Measurements from ENCODE around the gene TNPO1. TPM values are rescaled to one million over a fixed set of nuclear protein-coding genes. Genes with fewer than 3 reads are reported as not detected.

Gene TNPO1
- total and polyA plus RNA-seq, 2 of the 13 experiments (the other 11 are each of a cell fraction or from before 2014, with no cell fraction given): 26.7 to 123 TPM

DNA sequence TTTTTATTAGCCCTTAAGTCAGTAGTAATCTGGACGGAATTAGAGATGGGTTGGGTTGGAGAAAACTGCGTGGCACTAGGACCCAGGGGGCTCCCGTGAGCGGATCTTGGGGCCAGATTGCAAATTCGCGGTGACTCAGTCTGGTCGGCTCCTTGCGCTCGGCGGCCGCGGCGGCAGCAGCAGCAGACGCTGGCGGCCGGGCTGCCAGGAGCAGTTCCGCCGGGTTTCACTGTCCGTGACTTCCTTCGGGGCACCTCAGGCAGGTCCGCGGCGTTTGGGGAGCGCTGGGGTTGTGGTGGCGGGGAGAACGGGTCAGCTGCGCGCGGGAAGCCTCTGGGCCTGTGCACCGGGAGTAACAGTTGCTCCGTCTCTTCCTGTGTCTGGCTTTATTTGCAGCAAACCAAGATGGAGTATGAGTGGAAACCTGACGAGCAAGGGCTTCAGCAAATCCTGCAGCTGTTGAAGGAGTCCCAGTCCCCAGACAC, 31.6 kb downstream of the TNPO1 start (continued):
- TF ChIP-seq, protein P1, sequence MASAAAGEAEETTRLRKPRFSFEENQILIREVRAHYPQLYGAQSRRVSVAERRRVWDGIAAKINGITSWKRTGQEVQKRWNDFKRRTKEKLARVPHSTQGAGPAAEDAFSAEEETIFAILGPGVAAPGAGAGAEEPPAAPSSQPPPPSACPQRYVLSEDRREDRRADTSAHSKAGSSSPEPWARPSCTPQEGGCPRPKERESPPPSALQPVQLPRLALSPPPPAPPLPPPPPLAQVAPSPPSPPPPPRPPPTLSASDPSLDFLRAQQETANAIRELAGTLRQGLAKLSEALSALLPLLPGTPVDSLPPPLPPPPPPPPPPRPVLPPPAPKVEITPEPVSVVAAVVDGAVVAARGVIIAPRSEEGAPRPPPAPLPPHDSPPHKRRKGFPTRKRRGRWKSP (CRISPR knock-in tag; IDR thresholded peaks at IDR 0.05): peak; percentile 94
- TF ChIP-seq THYN1 (CRISPR knock-in tag; IDR thresholded peaks at IDR 0.05; ENCODE audit: borderline replicate concordance, low read depth): no peak
- TF ChIP-seq, protein P2, sequence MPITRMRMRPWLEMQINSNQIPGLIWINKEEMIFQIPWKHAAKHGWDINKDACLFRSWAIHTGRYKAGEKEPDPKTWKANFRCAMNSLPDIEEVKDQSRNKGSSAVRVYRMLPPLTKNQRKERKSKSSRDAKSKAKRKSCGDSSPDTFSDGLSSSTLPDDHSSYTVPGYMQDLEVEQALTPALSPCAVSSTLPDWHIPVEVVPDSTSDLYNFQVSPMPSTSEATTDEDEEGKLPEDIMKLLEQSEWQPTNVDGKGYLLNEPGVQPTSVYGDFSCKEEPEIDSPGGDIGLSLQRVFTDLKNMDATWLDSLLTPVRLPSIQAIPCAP (CRISPR knock-in tag; IDR thresholded peaks at IDR 0.05; ENCODE audit: low read depth): no peak
- TF ChIP-seq, protein P3, sequence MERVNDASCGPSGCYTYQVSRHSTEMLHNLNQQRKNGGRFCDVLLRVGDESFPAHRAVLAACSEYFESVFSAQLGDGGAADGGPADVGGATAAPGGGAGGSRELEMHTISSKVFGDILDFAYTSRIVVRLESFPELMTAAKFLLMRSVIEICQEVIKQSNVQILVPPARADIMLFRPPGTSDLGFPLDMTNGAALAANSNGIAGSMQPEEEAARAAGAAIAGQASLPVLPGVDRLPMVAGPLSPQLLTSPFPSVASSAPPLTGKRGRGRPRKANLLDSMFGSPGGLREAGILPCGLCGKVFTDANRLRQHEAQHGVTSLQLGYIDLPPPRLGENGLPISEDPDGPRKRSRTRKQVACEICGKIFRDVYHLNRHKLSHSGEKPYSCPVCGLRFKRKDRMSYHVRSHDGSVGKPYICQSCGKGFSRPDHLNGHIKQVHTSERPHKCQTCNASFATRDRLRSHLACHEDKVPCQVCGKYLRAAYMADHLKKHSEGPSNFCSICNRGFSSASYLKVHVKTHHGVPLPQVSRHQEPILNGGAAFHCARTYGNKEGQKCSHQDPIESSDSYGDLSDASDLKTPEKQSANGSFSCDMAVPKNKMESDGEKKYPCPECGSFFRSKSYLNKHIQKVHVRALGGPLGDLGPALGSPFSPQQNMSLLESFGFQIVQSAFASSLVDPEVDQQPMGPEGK (CRISPR knock-in tag; IDR thresholded peaks at IDR 0.05): peak; percentile 54
- TF ChIP-seq ZNF333 (CRISPR knock-in tag; IDR thresholded peaks at IDR 0.05; ENCODE audit: borderline replicate concordance): no peak
- TF ChIP-seq, protein P4, sequence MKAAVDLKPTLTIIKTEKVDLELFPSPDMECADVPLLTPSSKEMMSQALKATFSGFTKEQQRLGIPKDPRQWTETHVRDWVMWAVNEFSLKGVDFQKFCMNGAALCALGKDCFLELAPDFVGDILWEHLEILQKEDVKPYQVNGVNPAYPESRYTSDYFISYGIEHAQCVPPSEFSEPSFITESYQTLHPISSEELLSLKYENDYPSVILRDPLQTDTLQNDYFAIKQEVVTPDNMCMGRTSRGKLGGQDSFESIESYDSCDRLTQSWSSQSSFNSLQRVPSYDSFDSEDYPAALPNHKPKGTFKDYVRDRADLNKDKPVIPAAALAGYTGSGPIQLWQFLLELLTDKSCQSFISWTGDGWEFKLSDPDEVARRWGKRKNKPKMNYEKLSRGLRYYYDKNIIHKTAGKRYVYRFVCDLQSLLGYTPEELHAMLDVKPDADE (CRISPR knock-in tag; IDR thresholded peaks at IDR 0.05): no peak
- no peak for TF ChIP-seq NFIB (CRISPR knock-in tag; IDR thresholded peaks at IDR 0.05; ENCODE audit: borderline replicate concordance)
- TF ChIP-seq, protein P5, sequence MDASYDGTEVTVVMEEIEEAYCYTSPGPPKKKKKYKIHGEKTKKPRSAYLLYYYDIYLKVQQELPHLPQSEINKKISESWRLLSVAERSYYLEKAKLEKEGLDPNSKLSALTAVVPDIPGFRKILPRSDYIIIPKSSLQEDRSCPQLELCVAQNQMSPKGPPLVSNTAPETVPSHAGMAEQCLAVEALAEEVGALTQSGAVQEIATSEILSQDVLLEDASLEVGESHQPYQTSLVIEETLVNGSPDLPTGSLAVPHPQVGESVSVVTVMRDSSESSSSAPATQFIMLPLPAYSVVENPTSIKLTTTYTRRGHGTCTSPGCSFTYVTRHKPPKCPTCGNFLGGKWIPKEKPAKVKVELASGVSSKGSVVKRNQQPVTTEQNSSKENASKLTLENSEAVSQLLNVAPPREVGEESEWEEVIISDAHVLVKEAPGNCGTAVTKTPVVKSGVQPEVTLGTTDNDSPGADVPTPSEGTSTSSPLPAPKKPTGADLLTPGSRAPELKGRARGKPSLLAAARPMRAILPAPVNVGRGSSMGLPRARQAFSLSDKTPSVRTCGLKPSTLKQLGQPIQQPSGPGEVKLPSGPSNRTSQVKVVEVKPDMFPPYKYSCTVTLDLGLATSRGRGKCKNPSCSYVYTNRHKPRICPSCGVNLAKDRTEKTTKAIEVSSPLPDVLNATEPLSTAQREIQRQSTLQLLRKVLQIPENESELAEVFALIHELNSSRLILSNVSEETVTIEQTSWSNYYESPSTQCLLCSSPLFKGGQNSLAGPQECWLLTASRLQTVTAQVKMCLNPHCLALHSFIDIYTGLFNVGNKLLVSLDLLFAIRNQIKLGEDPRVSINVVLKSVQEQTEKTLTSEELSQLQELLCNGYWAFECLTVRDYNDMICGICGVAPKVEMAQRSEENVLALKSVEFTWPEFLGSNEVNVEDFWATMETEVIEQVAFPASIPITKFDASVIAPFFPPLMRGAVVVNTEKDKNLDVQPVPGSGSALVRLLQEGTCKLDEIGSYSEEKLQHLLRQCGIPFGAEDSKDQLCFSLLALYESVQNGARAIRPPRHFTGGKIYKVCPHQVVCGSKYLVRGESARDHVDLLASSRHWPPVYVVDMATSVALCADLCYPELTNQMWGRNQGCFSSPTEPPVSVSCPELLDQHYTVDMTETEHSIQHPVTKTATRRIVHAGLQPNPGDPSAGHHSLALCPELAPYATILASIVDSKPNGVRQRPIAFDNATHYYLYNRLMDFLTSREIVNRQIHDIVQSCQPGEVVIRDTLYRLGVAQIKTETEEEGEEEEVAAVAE (CRISPR knock-in tag; IDR thresholded peaks at IDR 0.05; ENCODE audit: borderline replicate concordance): peak; percentile 41; the same call in 1 of the 2 replicates
- TF ChIP-seq, protein P6, sequence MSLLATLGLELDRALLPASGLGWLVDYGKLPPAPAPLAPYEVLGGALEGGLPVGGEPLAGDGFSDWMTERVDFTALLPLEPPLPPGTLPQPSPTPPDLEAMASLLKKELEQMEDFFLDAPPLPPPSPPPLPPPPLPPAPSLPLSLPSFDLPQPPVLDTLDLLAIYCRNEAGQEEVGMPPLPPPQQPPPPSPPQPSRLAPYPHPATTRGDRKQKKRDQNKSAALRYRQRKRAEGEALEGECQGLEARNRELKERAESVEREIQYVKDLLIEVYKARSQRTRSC (CRISPR knock-in tag; IDR thresholded peaks at IDR 0.05; ENCODE audit: low read depth): no peak
- no peak for TF ChIP-seq ZC3H4 (CRISPR knock-in tag; IDR thresholded peaks at IDR 0.05; ENCODE audit: borderline replicate concordance)
- TF ChIP-seq ZNF747 (CRISPR knock-in tag; IDR thresholded peaks at IDR 0.05; ENCODE audit: borderline replicate concordance): peak; percentile 77; the same call in 1 of the 2 replicates
